NB4 (cell line): ENCODE data around the gene SOBP.
A peak's percentile ranks its signal among the peaks of the same experiment; 100 is the strongest.
"Not testable (repeated sequence)": the region's sequence is repeated elsewhere in the genome, so short reads cannot be mapped to it uniquely, and the experiment has no call there.

ENCODE experiments used
- DNase-seq: peaks from one replicate; pipeline ENCODE4 v3.0.0; 2010; ENCODE audit warnings: low read depth
- H3K4me3 ChIP-seq: one replicate; pipeline ENCODE4 v1.5.1; 2011; ENCODE audit warnings: mild to moderate bottlenecking, low read depth, low read length, moderate library complexity
- CTCF ChIP-seq: IDR thresholded peaks from one replicate; pipeline ENCODE4 v1.5.1; 2012; ENCODE audit warnings: low read depth, low read length
- MAX ChIP-seq: IDR thresholded peaks from 2 replicates; pipeline ENCODE4 v1.6.1; 2011; ENCODE audit warnings: low read depth, low read length
- MYC ChIP-seq: IDR thresholded peaks from 2 replicates; pipeline ENCODE4 v1.6.1; 2011; ENCODE audit warnings: low read depth, low read length
- POLR2A ChIP-seq: IDR thresholded peaks from 2 replicates; pipeline ENCODE4 v1.6.1; 2011; ENCODE audit warnings: mild to moderate bottlenecking; ENCODE audit not compliant: insufficient read length; ENCODE audit errors: extremely low read depth

Gene SOBP

DNA sequence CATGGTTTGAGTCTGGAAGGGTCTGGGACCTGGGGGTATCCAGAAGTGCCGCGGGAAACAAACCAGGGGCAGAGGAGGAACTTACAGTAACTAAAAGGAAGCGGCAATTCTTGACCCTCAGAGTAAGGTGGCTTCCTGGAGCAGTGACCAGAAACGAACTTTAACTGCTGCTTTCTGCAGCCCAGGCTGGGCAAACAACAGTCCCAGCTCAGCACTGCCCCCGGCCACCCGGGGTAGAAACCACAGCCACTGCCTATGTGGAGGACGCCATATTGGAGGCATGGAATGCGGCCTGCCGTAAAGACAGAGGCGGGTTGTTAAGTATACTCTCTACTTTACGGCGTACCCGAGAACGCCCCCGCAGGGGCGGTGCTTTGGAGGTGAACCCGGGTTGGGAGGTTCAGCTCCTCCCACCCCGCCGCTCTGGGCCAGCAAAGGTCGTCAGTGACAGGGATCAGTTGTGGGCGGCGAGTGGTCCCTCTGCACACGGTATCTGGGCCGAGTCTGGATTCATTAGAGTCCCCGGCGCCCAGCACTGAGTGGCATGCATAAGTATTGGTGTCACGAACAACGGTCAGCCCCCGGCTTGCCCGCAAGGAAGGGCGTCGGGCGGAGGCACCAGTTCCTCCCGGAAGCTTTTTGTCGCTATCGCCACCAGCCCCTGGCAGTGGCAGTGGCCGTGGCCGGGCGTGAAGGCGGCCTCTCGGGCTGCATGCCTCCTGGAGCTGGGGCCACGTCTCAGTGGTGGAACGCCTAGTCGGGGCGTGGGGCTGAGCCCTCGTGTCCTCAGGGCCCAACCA is 30.4 kb upstream of the SOBP start, which contains the start of gene PDSS2:
TSS of gene PDSS2 (minus strand) at position 282 of the 800 bp plus-strand sequence. CDS start at position 3, 279 bp downstream.
- peak; percentile 99 for DNase-seq
- H3K4me3 ChIP-seq = peak within 1 kb of the TSS; percentile 96
- peak; percentile 97 for TF ChIP-seq POLR2A
- TF ChIP-seq MAX = peak; percentile 49
- TF ChIP-seq CTCF = peak; percentile 49
- TF ChIP-seq MYC = peak; percentile 73

DNA sequence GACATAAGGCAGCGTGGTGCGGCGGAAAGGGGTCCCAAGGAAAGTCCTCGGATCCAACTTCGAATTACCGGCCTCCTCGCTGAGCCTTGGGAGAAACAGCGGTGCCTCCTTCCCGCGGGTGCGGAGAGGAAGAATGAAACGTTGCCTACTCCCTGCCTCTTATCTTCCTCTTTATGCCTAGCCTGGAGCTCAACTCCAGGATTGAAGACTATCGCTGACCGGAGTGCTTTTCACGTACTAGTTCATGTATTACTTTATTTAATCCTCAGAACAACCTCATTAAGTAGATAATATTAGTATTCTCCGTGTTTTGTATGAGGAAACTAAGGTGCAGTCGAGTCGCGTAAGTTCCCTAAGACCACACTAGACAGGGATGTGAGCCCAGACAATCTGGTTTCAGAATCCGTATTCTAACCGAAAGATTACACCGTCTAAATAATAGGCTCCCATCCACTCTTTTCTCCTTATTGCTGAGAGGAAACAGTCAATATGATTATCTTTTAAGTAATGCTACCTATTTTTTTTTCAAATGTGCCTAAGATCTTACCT is 29.8 kb upstream of the SOBP start:
- no peak for DNase-seq
- peak overlapping the region; percentile 96 for H3K4me3 ChIP-seq
- TF ChIP-seq CTCF = no peak
- TF ChIP-seq POLR2A = no peak
- TF ChIP-seq MAX = no peak
- no peak for TF ChIP-seq MYC

DNA sequence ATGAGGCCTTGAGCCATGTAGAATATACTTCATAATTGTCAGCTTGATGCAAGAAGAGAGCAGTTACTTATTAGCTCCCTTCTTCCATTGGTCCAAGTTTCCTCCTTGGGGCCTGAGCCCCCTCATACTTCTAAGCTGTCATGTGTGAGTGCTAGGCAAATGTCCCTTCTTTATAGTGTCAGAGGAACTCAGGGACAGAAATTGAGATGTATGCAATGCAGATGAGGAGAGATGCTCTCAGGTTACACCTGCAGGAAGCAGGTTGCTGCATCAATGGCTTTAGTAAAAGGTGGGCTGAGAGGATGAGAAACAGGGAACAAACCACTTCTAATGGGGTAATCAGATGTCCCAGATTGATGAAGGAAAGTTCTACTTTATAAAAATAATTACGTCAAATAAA is 23.9 kb upstream of the SOBP start:
- no peak for TF ChIP-seq POLR2A
- TF ChIP-seq CTCF = no peak
- TF ChIP-seq MAX = no peak
- DNase-seq = no peak
- no peak overlapping the region for H3K4me3 ChIP-seq

DNA sequence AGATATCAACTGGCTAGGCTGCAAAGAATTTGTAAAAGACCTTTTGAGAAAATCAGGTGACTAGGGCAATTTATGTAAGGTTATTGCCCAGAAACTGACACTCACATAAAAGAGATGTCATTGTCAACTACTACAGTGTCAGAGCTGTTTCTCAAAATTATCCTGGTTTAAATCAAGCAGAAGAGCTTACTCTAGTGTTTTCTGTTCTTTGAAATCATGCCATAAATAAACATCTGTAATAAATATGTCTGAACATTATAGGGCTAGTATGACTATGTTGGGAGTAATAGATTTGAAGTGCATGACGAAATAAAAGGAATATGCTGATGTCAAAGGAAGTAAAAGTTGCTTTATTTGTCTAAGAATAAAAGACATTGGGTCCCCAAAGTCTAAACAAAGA is 19.6 kb upstream of the SOBP start:
- no peak overlapping the region for H3K4me3 ChIP-seq
- no peak for DNase-seq
- no peak for TF ChIP-seq CTCF
- no peak for TF ChIP-seq MAX
- TF ChIP-seq POLR2A = no peak
- TF ChIP-seq MYC = no peak

DNA sequence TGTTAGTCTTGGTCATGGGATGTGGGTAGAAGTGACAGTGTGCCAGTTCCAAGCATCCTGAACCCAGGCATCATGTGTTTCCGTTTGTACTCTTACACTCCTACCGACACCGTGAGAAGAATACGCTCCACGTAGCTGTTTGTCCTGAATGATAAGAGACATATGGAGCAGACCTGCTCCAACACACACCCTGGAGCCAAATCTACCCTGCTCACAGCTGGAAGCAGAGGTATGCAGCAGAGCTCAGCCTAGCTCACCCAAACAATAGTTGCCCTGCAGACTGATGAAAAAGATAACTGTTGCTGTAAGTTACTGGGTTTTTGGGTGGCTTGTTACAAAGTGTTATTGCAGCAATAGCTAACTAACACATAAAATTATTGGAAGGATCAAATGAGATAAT is 16.3 kb upstream of the SOBP start:
- TF ChIP-seq POLR2A (no peak), MAX (no peak), CTCF (no peak), MYC (no peak)
- no peak for DNase-seq
- no peak overlapping the region for H3K4me3 ChIP-seq

DNA sequence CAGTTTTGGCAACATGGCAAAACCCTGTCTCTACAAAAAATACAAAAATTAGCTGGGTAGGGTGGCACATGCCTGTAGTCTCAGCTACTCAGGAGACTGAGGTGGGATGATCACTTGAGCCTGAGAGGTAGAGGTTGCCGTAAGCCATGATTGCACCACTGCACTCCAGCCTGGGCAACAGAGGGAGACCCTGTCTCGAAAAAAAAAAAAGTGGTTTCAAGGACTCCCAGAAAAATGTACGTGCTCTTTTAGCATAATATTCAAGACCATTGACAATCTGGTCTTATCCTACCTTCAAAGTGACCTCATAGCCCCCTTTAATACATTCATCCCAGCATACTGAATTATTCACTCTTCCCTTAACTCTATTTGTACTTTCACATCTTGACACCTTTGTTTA is 14.6 kb upstream of the SOBP start:
- DNase-seq, H3K4me3 ChIP-seq: not testable (repeated sequence)

DNA sequence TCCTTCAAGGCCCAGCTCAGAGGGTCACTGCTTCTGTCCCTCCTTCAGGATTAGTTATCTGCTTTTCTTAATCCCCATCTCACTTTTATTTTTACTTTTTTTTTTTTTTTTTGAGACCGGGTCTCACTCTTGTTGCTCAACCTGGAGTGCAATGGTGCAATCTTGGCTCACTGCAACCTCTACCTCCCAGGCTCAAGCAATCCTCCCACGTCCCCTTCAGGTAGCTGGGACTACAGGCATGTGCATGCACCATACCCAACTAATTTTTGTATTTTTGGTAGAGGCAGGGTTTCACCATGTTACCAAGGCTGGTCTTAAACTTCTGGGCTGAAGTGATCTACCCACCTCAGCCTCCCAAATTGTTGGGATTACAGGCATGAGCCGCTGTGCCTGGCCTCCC is 14.1 kb upstream of the SOBP start:
- not testable (repeated sequence) for DNase-seq, H3K4me3 ChIP-seq
